Occipital lobe (tissue), 2 donors: ENCODE measurements around the gene PIP5K1C. TPM values are rescaled to one million over a fixed set of nuclear protein-coding genes. Genes with fewer than 3 reads are reported as not detected.
"Not testable (repeated sequence)": the region's sequence is repeated elsewhere in the genome, so short reads cannot be mapped to it uniquely, and the experiment has no call there.

ENCODE experiments used
- DNase-seq: peaks from one replicate; lab custom pipeline; 2025; lab: John Stamatoyannopoulos, UW
- total RNA-seq: library from RNA; depleted of rRNA; stranded (reverse); fragments of >200 nt; gene quantifications from one replicate; pipeline ENCODE4 v1.2.3, GENCODE V29; 2014

The PIP5K1C gene
- total RNA-seq, 1 donor from 2014 or later, result 19.8 TPM

DNA sequence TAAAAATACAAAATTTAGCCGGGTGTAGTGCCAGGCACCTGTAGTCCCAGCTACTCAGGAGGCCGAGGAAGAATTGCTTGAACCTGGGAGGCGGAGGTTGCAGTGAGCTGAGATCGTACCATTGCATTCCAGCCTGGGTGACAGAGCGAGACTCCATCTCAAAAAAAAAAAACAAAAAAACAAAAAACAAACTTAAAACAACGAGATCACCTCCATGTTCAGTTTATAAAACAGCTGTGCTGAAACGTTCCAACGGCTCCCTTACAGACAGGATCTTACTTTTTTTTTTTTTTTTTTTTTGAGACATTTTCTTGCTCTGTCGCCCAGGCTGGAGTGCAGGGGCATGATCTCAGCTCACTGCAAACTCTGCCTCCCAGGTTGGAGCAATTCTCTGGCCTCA, 71.5 kb downstream of the PIP5K1C start:
- not testable (repeated sequence) for DNase-seq

DNA sequence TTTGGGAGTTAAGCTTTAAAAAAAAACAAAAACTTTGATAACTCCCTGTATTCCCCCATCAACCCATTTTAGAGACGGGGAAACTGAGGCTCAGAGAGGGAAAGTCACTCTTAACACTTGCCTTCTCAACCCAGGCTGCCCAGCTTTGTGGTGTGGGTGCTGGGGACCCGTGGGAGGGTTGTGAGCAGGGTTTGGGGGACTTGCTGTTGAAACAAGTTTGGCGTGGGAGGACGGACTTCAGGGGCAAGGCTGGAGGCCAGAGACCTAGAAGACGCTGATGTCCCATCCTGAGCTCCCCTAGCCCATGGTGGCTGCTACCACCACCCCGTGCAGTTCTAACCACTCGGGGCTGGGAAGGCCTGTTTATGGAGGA, 72.9 kb downstream of the PIP5K1C start:
- no peak for DNase-seq

DNA sequence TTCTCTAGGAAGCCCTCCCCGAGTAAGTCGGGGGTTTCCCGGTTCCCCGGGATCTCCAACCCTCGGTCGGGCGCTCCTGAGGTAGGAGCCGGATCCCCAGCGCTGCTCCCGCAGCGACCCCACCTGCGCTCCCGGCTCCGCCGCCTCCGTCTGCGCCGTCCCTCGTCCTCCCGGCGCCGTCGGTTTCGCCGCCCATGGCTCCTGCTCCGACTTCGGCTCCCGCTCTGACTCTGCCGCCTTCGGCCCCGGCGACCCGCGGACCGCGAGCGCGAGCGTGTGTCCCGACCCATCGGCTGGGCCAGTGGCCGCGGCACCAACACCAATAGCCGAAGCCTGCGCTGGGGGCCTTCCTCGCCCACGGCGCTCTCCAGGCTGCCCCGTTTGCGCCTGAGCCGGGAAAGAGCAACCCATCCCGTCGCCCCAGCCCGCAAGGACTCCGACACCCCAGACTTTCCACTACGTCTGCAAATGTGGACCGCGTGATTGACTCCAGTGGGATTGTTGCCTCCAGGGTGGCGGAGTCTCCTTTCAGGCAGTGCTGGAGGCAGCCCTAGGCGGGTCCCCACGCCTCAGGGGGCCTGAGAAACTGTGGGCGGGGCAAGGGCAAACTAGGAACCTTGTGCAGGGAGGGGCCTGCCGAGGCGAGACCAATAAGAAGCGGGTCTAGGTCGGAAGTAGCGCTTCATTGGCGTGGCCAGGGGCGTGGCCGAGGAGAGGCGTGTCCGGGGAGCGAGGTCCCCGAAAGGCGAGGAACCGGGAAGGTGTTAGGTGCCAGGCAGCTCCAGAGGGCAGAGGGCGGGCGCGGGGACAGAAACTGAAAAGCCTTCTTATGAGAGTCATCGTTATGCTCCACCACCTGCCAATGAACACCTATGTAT, 73.6 kb downstream of the PIP5K1C start, which contains the start of gene CACTIN:
Gene CACTIN, minus strand, starts transcription at position 318 of the 878 bp plus-strand sequence. Its CDS starts 28 bp downstream, at position 290.
- peak; percentile 97 for DNase-seq

DNA sequence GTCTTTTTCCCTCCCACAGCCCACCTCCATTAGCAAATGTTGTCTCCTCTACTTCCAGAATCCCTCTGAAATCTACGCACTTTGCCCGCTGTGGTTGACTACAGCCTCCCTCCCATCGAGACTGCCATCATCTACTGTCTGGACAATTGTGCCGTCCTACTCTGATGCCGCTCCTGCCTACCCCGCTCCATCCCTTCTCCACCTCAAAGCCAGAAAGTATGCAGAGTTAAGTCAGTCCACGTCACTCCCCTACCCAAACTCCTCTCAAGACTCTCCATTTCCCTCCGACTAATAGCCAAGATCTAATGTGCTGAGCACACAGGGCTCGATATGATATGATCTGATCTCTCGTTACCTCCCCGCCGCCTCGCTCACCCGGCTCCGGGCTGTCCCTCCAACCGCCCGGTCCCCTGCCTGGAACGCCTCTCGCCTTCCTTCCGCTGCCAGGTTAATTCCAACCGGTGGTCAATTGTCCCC, 74.2 kb downstream of the PIP5K1C start:
- DNase-seq, result no peak

DNA sequence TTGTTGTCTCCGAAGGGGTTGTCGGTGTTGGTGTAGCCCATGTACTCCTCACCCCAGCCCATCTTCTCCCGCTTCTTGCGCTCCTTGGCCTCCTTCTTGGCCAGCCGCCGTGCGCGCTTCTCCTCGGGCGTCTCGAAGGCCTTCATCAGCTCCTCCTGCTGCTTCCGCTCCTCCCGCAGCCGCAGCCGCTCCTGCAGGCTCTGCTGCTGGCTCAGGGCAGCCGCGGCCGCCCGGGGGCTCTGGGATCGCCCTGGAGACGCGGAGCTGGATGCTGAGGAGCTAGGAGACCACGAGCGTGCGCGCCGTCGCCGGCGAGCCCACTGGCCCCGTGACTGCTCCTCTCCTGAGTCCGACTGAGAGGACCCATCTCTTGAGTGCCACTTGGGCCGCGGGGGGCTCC, 76.6 kb downstream of the PIP5K1C start:
- DNase-seq, result no peak

DNA sequence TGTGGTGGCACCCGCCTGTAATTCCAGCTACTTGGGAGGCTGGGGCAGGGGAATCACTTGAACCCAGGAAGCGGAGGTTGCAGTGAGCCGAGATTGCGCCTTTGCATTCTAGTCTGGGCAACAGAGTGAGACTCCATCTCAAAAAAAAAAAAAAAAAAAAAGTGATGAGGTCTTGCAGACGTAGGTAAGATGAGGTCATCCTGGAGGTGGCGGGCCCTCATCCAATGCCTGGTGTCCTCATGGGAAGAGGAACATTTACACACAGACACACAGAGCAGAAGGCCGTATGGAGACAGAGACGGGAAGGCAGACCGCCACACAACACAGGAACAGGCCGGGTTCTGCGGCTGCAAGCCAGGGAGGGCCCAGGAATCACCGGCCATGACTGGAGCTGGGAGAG, 78.0 kb downstream of the PIP5K1C start:
- DNase-seq, result no peak

DNA sequence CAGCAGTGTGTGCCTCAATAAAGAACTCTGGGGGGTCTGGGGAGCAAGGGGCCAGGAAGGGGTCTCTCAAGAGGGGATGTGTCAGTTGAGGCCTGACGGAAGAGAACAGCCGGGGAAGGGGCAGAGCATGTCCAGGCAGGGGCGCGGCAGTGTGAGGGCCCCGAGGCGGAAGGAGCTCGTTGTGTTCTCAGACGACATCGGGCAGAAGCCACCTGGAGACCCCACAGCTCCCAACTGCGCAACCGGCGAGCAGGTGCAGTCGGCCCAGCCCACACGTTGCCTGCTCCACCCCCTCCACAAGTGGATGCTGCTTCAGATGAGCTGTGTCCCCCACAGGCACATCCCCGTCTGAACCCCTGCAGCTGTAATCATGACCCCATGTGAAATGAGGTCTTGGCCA, 78.6 kb downstream of the PIP5K1C start:
- no peak for DNase-seq

DNA sequence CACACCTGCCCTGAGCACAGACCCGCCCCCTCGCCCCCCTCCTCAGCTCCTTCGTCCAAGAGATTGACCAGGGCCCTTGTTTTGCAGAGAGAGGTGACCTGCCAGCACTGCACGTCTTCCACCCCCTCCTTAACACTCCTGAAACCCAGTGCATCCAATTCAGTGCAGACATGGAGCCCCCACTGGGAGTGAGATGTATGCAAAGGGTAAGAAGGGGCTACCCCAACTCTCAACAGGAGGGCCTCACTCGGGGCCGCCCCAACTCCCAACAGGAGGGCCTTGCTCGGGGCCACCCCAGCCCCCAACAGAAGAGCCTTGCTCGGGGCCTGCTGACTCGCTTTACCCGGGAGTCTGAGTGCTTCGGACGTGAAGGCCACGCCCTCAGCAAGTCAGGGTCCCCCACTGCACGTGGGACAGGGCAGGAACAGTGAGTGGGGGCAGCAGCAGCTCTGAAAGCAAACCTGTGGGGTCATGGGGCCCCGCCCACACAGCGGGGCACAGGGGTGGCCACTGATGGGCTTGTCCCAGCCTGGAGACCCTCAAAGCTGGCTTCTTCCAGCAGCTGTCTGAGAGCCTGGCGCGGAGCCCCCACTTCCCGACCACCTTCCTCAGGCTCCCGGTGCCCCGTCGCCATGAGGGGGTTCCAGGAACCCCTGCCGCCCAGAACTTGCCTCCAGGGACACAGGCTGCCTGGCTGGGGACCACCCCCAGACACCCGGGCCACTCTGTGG, 79.3 kb downstream of the PIP5K1C start:
- no peak for DNase-seq

DNA sequence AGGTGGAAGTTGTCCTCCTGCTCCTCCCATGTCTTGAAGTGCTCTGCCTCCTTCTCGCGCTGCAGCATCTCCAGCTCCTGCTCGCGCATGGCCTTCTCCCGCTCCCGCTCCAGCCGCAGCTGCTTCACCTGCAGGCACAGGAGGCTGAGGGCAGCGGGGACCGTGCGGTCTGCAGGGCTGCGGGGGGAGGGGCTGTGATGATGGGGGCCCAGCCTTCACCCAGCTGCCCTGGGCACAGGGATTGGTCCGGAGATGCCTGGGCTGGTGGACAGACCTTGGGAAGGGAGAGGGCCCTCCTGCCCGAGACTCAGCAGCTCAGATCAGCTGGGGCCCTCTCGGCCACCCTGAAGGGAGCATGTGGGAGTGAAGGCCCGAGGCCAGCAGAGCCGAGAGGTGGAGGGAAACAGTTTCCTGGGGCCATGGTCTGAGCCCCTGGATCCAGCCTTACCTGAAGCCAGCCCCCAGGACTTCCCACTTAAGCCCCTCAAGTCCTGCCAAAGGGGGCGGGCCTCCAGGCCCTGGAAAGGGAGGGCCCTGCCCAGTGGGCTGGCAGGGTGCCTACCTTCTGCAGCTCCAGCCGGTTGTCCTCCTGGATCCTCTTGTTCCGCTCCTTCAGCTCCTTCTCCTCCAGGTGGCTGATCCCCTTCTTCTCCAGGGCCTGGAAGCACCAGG, 80.0 kb downstream of the PIP5K1C start:
- DNase-seq, result no peak

DNA sequence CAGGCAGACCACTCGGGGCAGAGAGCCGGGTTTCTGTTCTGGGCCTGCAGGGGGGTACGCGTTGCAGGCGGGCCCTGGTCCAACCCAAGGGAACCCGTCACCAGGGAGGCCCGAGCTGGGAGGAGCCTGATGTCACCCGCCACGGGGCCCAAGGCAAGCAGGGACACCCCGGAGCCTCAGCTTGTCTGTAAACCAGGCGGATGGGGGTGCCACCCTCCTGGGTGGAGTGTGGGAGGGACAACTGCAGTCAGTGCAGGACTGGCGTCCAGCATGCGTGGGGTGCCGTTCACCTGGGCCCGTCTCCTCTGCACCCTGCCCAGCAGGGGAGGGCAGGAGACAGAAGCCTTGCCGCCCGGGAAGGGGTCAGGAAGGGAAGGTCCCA, 80.6 kb downstream of the PIP5K1C start:
- DNase-seq, result no peak

DNA sequence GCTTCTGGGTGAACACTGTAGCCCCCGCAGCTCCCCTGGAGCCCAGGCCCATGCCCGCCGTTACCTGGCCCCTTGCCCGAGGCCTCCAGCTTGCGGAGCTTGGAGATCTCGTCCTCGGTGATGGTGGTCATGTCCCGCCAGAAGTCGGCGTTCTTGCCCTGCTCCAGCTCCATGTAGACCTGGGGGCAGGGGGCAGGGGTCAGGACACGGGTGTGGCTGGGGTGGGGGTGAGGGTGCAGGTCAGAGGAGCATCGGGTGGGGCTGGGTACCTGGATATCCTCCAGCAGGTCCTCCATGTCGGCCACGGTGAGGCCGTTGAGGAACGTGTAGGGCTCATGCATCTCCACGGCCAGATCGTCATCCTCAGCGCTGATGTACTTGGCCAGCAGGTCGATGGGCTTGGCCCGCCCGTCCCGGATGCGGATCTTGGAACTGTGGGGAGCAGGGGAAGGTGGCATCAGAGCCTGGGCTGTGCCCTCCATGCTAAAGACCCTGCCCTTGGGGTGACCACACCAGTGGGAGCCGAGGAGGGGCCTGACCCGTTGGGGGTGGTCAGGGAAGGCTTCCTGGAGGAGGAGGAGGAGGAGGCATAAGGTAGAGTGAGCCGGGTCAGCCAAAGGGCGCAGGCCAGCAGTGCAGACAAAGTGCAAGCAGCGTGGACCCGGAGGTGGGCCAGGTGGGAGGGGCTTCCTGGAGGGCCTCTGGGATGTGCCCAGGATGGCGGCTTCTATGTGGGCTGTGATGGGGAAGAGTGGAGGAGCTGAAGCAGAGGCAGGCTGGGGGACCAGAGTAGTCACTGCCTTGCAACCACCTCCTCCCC, 81.2 kb downstream of the PIP5K1C start:
- DNase-seq, result no peak

DNA sequence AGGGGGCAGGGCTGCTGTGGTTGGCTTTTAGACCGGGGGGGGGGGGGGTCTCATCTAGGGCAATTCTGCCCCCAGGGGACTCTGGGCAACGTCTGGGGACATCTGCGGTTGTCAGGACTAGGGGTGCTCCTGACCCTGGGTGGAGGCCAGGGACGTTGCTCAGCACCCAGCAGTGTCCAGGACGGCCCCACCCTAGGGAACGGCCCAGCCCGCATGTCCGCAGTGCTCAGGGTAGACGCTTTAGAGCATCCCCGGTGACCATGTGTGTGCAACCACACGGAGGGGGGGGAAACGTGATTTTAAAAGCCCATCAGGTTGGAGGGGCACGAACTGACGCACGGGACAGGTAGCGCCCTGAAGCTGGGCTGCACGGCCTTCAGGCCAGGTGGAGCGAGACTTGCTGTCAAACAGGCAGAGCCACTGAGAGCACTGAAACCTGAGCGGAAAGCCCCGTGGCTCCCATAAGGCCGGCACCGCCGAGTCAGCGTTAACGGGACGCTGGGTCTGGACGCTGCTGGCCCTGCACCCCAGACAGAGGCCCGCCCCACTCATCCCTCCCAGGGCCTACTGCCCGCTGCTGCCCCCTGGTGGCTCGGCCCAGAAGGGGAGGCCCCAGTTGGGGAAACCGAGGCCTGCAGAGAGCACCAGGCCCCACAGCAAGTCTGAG, 82.0 kb downstream of the PIP5K1C start:
- no peak for DNase-seq

DNA sequence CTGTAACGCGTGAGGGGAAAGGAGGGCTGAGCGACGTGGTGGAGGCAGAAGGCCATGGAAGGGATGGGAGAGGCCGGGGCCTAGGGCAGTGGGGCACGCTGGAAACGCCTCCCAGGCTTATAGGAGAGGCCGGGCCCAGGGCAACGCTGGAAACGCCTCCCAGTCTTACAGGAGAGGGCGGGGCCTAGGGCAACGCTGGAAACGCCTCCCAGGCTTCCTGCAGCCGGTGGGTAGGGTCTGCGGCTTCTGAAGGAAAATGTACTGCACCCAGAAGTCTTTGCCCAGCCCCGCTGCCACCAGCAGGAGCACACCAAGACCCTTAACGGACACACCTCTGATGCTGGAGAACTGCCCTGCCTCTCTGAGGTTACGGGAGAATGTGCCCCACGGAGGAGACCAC, 82.8 kb downstream of the PIP5K1C start:
- DNase-seq, result no peak

DNA sequence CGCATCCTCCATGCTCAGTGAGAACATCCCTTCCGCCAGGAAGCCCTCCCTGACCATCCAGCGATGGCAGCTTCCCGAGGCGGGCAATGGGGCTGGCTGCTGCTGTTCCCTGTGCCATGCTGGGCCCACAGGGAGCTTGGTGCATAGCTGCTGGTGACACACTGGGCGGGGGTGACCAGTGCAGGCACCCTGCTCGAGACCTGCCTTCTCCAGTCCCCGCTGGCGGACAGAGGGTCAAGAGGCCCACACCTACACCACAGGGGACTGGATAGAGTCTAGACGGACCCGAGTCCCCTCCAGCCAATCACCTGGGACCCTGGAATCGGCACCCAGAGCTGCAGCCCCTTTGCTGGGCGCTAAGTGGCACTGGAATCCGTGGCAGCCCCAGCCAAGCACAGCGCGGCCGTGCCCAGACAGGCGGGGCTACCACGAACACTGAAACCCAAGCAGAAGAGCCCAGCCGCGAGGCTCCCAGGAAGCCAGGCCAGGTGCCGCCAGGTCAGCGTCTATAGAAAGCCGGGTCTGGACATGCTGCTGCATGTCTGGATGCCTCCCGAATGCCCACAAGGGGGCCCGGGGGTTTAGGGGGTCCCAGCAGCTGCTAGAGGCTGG, 84.6 kb downstream of the PIP5K1C start:
- DNase-seq, result no peak

DNA sequence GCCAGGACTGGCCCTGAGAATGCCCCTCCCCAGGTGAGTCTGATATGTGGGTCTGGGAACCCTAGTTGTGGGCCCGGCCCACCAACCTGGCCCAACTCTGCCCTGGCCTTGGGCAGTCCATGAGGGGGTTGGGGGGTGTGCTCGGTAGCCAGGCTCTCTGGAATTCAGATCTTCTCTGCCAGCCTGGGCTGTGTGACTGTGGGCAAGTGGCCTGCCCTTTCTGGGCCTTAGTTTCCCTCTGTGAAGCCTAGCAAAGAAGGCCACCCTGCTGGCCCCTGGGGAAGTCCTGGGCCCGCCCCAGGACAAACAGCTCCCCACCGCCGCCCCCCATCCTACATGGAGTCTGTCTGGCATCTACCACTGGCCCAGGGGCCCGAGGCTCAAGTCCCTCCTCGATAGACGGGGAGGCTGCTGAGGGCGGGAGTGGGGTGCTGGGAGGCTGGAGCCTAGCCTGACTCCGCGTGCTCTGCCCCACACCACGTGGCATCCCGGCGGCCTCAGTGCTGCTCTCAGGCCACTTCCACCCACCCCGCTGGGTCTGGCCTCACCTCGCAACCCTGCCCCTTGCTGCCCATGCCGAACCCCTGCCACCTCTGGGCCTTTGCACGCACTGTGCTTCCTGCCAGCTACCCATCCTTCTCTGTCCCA, 85.3 kb downstream of the PIP5K1C start:
- DNase-seq, result no peak

DNA sequence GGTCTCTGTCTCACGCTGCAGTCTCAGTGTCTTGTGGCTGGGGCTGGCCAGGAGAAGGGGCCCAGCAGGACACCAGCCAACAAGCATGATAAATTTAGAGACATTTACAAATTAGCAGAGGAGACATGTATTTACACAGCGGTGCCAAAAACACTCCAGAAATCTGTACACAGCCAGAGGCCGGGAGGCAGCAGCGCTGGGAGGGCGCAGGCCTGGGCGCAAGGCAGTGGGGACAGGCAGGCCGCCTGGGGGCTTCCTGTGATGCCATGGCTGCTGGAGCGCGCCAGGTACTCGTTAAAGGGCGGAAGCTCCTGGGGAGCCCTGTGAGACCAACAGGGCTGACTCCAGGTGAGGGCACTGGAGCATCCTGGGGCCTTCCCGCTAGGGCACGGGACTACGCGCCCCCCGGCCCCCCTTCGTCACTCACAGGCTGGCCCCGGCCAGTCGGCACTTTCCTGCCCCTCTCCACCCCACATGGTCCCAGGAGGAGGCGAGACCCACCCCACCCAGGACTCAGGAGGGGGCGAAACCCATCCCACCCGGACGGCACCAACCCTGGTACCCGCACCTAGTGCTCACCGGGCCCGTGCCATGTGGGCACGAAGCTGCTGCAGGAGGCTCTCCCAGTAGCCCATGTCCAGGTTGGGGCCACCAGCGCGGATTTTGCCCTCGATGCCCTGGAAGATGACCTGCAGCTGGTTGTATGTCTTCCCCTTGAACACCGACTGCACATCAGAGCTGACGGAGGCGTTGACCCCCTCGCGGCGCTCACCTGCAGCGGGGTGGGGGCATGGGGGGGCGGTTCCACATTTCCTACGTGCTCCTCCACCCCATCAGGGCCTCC, 86.2 kb downstream of the PIP5K1C start:
- DNase-seq, result no peak

DNA sequence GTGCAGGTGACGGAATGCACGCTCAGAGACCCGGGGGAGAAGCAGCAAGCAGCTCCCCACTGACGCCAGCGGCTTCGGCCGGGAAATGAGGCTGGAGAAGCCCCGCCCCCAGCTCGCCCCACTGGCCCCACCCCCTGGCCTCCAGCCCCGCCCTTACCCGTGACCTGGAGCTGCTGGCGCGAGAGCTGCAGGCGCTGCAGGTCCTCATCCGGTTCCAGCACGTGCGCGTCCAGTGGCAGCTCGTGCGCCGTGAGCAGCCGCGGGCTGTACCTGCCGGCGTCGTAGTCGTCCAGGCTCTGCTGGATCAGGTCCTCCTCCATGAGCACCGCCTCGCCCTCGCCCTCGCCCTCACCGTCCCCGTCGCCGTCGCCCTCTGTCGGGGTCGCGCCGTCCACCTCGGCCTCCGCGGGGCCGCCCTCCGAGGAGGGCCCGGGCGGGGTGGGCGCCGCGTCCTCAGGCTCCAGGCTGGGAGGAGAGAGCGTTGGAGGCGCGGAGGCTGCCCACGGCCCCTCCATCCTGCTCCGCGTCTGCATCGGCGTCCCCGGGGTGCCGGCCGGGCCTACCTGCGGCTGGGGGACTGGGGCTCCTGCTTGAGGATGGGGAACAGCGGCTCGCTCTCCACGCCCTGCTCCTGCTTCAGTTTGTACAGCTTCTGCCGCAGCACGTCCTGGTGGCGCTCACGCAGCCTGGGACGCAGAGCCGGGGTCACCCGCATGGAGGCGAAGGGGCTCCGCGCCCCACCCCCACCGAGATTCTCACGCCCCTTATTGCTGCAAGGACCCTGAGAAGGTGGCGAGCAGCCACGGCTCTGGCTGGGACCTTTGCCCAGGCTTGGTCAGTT, 87.1 kb downstream of the PIP5K1C start:
- no peak for DNase-seq

DNA sequence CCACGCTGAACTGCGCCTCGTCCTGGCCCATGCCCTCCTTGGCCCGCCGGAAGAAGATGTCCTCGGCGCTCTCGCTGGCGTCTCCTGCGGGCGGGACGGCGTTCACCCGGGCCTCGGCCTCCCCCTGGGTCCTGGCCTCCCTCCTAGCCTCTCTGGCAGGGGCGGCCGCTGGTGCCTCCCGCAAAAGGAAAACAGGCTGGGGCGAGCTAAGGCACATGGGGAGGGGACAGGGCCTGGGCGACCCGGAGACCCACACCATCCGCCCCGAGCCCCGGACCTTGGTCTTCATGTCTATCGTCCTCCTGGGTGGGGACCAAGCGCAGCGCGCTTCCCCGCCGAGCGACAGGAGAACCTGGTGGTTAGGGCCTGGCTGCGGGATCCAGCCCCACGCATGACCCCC, 87.9 kb downstream of the PIP5K1C start:
- DNase-seq, result no peak
